ENCODE data around the gene ADCY5.

ADCY5 gene

GRCh38 chr3:123350971-123351370 lies 97.9 kb downstream of the ADCY5 start:
- no peak for TF ChIP-seq CTCF (IDR thresholded peaks at IDR 0.05; ENCODE audit: low read depth, low read length)
- no peak overlapping the region for H3K4me3 ChIP-seq (ENCODE audit: low read depth, low read length)

- no peak overlapping the region for H3K4me3 ChIP-seq (ENCODE audit: low read depth, low read length)
- no peak for TF ChIP-seq CTCF (IDR thresholded peaks at IDR 0.05; ENCODE audit: low read depth, low read length)
Observed at GRCh38 chr3:123349566-123350435, 99.1 kb downstream of the ADCY5 start.

- H3K4me3 ChIP-seq (ENCODE audit: low read depth, low read length) = no peak overlapping the region
- TF ChIP-seq CTCF (IDR thresholded peaks at IDR 0.05; ENCODE audit: low read depth, low read length) = no peak
Observed at GRCh38 chr3:123349201-123349535, 99.7 kb downstream of the ADCY5 start.

- TF ChIP-seq CTCF (IDR thresholded peaks at IDR 0.05; ENCODE audit: low read depth, low read length) = no peak
- H3K4me3 ChIP-seq (ENCODE audit: low read depth, low read length) = no peak overlapping the region
Observed at GRCh38 chr3:123348471-123349200, 100.3 kb downstream of the ADCY5 start.

GRCh38 chr3:123347691-123348264 lies 101.1 kb downstream of the ADCY5 start:
- TF ChIP-seq CTCF (IDR thresholded peaks at IDR 0.05; ENCODE audit: low read depth, low read length) = no peak
- H3K4me3 ChIP-seq (ENCODE audit: low read depth, low read length) = no peak overlapping the region

GRCh38 chr3:123347205-123347604 lies 101.7 kb downstream of the ADCY5 start:
- TF ChIP-seq CTCF (IDR thresholded peaks at IDR 0.05; ENCODE audit: low read depth, low read length) = no peak

GRCh38 chr3:123346021-123346420 lies 102.9 kb downstream of the ADCY5 start:
- no peak overlapping the region for H3K4me3 ChIP-seq (ENCODE audit: low read depth, low read length)
- TF ChIP-seq CTCF (IDR thresholded peaks at IDR 0.05; ENCODE audit: low read depth, low read length) = no peak

More at GRCh38 chr3:123347205-123347604, 101.7 kb downstream of the ADCY5 start:
- H3K4me3 ChIP-seq (ENCODE audit: low read depth, low read length) = no peak overlapping the region
